AG04449 (cell line): Measurements from ENCODE around the gene TBC1D10A.

ENCODE experiments used
- CTCF ChIA-PET: fragments of 350-600 bp; formaldehyde crosslinking; extraction: SDS; loops from one replicate; lab custom pipeline; 2021; ENCODE audit warnings: antibody characterized with exemption; lab: Yijun Ruan, JAX
- POLR2A ChIA-PET: fragments of 400-600, 350-600 bp; formaldehyde crosslinking; extraction: SDS; loops from one replicate; lab custom pipeline; 2020; ENCODE audit warnings: antibody characterized with exemption, inconsistent platforms; lab: Yijun Ruan, JAX
- DNase-seq: peaks from one replicate; pipeline ENCODE4 v3.0.0-alpha.2; 2010; ENCODE audit warnings: low read depth, low spot score
- H3K4me3 ChIP-seq: 2 replicates; pipeline ENCODE4 v1.5.1; 2011; ENCODE audit warnings: low read depth, mild to moderate bottlenecking, control low read depth, low read length
- TF ChIP-seq, protein P1 (sequence below): IDR thresholded peaks from one replicate; pipeline ENCODE4 v1.5.1; 2011; ENCODE audit warnings: mild to moderate bottlenecking, moderate library complexity, low read length, control low read depth, inconsistent platforms; ENCODE audit not compliant: insufficient read depth; ENCODE audit errors: missing control alignments

TBC1D10A gene

GRCh38 chr22:30252411-30253204 lies 74.1 kb downstream of the TBC1D10A start:
- no peak for DNase-seq
- TF ChIP-seq, protein P1, sequence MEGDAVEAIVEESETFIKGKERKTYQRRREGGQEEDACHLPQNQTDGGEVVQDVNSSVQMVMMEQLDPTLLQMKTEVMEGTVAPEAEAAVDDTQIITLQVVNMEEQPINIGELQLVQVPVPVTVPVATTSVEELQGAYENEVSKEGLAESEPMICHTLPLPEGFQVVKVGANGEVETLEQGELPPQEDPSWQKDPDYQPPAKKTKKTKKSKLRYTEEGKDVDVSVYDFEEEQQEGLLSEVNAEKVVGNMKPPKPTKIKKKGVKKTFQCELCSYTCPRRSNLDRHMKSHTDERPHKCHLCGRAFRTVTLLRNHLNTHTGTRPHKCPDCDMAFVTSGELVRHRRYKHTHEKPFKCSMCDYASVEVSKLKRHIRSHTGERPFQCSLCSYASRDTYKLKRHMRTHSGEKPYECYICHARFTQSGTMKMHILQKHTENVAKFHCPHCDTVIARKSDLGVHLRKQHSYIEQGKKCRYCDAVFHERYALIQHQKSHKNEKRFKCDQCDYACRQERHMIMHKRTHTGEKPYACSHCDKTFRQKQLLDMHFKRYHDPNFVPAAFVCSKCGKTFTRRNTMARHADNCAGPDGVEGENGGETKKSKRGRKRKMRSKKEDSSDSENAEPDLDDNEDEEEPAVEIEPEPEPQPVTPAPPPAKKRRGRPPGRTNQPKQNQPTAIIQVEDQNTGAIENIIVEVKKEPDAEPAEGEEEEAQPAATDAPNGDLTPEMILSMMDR = no peak
- POLR2A ChIA-PET = no interaction called here
- CTCF ChIA-PET = interaction anchor here (1.2 to 3.9 kb wide), 5 partner anchors 11 to 138 kb away, joined by 3 to 20 read pairs (median 4); no protein-coding TSS in a partner anchor
- no peak overlapping the region for H3K4me3 ChIP-seq

GRCh38 chr22:30251711-30252110 lies 75.0 kb downstream of the TBC1D10A start:
- TF ChIP-seq, protein P1 = no peak
- DNase-seq = no peak

GRCh38 chr22:30250661-30251267 lies 76.0 kb downstream of the TBC1D10A start:
- no peak overlapping the region for H3K4me3 ChIP-seq
- TF ChIP-seq, protein P1 = no peak
- ChIA-PET CTCF (interaction anchor here (0.9 to 3.9 kb wide), 10 partner anchors 10 to 140 kb away, joined by 3 to 20 read pairs (median 5); no protein-coding TSS in a partner anchor), POLR2A (interaction anchor here (0.7 to 3.1 kb wide), 3 partner anchors 12 to 818 kb away, joined by 3 to 11 read pairs (median 3); no protein-coding TSS in a partner anchor)
- peak; percentile 33 for DNase-seq

More at GRCh38 chr22:30251711-30252110, 75.0 kb downstream of the TBC1D10A start:
- H3K4me3 ChIP-seq = no peak overlapping the region
- CTCF ChIA-PET = interaction anchor here (1.0 to 3.9 kb wide), 8 partner anchors 9 to 141 kb away, joined by 3 to 20 read pairs (median 5); no protein-coding TSS in a partner anchor
- POLR2A ChIA-PET = interaction anchor here (3.1 kb wide), 1 partner anchor 17 kb away, joined by 11 read pairs; no protein-coding TSS in a partner anchor

- no peak for DNase-seq
- no peak overlapping the region for H3K4me3 ChIP-seq
- TF ChIP-seq, protein P1 = no peak
- ChIA-PET POLR2A (interaction anchor here (0.7 to 3.1 kb wide), 2 partner anchors 15 to 817 kb away, joined by 3 to 11 read pairs; no protein-coding TSS in a partner anchor), CTCF (interaction anchor here (1.7 to 3.9 kb wide), 5 partner anchors 11 to 140 kb away, joined by 5 to 20 read pairs (median 5); no protein-coding TSS in a partner anchor)
Observed at GRCh38 chr22:30250039-30250565, 76.6 kb downstream of the TBC1D10A start.

DNA sequence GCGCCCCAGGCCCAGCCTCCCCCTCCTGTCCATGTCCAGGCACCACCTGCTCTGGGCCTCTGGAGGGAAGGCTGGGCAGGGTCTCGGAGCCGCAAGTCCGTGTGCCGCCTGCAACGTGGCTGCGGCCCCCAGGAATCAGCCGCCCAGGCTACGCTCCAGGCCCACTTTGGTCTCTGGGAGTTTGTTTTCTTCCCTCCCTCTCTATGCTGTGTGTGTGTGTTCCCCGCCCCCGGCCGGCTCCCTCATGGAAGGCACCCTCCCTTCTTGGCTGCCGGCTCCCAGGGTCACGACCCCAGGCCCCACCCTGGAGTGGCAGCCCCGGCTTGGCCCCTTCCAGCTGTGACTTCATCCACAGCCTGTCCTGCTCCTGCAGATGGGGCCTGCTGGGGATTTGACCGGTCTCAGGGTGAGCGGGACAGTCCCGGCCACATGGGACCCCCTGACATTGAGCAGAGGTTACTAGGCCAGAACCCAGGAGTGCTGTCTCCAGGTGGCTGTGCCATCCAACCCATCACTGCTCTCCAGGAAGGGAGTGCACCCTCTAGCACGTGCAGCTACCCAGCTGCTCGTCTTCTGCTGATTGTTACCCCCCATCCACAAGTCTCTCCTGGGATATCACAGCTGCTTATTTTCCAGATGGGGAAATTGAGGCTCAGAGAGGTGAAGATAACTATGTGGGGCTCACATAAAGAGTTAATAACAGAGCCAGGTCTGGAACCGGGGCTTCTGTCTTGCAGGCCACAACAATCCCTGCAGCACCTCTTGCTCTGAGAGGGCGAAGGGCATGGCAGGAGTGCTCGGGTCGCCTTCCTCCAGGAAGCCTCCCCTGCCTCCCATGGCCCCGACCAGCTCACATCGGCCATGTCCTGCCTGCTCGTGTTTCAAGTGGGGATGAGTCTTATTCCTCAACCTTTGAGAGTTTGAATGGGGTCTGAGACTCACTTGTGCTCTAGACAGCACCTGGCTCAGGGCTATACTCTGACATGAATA lies 77.4 kb downstream of the TBC1D10A start:
- ChIA-PET POLR2A (interaction anchor here (3.1 kb wide), 1 partner anchor 14 kb away, joined by 11 read pairs; no protein-coding TSS in a partner anchor), CTCF (interaction anchor here (0.6 to 3.9 kb wide), 6 partner anchors 12 to 144 kb away, joined by 3 to 20 read pairs (median 6); no protein-coding TSS in a partner anchor)
- TF ChIP-seq, protein P1 = no peak
- no peak for DNase-seq
- H3K4me3 ChIP-seq = no peak overlapping the region
